Mesothelial cell of epicardium (in vitro differentiated cells): ENCODE data around the gene RNLS. TPM values are rescaled to one million over a fixed set of nuclear protein-coding genes. Genes with fewer than 3 reads are reported as not detected.

Source experiments
- DNase-seq, 2 experiments: peaks; one replicate each; pipeline ENCODE4 v3.0.0; 2021; ENCODE audit warnings: low spot score in 2 of 2; ENCODE audit not compliant: unreplicated experiment in 2 of 2
- H3K27ac Mint-ChIP-seq: 2 replicates; pipeline ENCODE4 v1.8.0; 2021; ENCODE audit warnings: mixed read lengths
- H3K27me3 Mint-ChIP-seq: 2 replicates; pipeline ENCODE4 v1.8.0; 2021; ENCODE audit warnings: low read depth, mixed read lengths
- H3K36me3 Mint-ChIP-seq: 2 replicates; pipeline ENCODE4 v1.8.0; 2021; ENCODE audit warnings: mixed read lengths
- H3K4me1 Mint-ChIP-seq: 2 replicates; pipeline ENCODE4 v1.8.0; 2021; ENCODE audit warnings: mixed read lengths
- H3K4me3 Mint-ChIP-seq: 2 replicates; pipeline ENCODE4 v1.8.0; 2021; ENCODE audit warnings: mild to moderate bottlenecking, moderate library complexity, mixed read lengths
- H3K9me3 Mint-ChIP-seq: 2 replicates; pipeline ENCODE4 v1.8.0; 2021; ENCODE audit warnings: mixed read lengths
- total RNA-seq: library from RNA; stranded (reverse); gene quantifications from 3 replicates; pipeline ENCODE4 v1.2.1, GENCODE V29; 2021
- TF ChIP-seq, protein P1 (sequence below): fragments of 200-600 bp; sonication (generic); IDR thresholded peaks from one replicate; pipeline ENCODE4 v1.5.0; 2021; ENCODE audit warnings: antibody characterized with exemption; ENCODE audit not compliant: unreplicated experiment

RNLS gene
- total RNA-seq, 1 donor from 2014 or later: 9.4 TPM

GRCh38 chr10:88399240-88399639 is 183.9 kb downstream of the RNLS start:
- H3K27ac Mint-ChIP-seq: no peak overlapping the region
- no peak overlapping the region for H3K4me3 Mint-ChIP-seq
- no peak for DNase-seq
- H3K27me3 Mint-ChIP-seq: no peaks in the 10 kb centered on the region
- peaks cover 26% of the 10 kb centered on the region for H3K36me3 Mint-ChIP-seq
- TF ChIP-seq, protein P1, sequence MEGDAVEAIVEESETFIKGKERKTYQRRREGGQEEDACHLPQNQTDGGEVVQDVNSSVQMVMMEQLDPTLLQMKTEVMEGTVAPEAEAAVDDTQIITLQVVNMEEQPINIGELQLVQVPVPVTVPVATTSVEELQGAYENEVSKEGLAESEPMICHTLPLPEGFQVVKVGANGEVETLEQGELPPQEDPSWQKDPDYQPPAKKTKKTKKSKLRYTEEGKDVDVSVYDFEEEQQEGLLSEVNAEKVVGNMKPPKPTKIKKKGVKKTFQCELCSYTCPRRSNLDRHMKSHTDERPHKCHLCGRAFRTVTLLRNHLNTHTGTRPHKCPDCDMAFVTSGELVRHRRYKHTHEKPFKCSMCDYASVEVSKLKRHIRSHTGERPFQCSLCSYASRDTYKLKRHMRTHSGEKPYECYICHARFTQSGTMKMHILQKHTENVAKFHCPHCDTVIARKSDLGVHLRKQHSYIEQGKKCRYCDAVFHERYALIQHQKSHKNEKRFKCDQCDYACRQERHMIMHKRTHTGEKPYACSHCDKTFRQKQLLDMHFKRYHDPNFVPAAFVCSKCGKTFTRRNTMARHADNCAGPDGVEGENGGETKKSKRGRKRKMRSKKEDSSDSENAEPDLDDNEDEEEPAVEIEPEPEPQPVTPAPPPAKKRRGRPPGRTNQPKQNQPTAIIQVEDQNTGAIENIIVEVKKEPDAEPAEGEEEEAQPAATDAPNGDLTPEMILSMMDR: no peak
- H3K9me3 Mint-ChIP-seq: peaks cover 53% of the 10 kb centered on the region
- H3K4me1 Mint-ChIP-seq: peaks cover 5% of the 10 kb centered on the region

GRCh38 chr10:88395677-88396076 is 187.4 kb downstream of the RNLS start:
- H3K9me3 Mint-ChIP-seq: peaks cover 53% of the 10 kb centered on the region
- no peak overlapping the region for H3K4me3 Mint-ChIP-seq
- TF ChIP-seq, protein P1: no peak
- DNase-seq: no peak
- peaks cover 8% of the 10 kb centered on the region for H3K4me1 Mint-ChIP-seq
- no peak overlapping the region for H3K27ac Mint-ChIP-seq
- H3K27me3 Mint-ChIP-seq: no peaks in the 10 kb centered on the region
- H3K36me3 Mint-ChIP-seq: peaks cover 27% of the 10 kb centered on the region

DNA sequence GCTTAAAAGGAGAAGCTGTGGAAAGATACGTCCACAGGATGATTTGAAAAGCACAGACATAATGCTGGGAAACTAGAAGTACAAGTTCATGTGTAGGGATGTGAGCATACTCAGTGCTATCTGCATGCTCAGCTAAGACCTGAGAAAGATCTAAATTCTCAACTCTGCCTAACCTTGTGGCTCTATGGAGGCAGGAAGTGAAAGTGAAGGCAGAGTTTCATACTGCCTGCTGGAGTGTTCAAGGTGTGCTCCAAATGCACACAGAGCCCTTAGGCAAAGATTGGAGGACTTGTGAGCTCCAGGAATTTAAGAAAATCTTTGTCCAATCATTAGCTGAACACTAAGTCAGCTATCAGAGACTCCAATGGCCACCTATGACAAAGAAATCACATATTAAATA is 190.9 kb downstream of the RNLS start:
- no peak overlapping the region for H3K27ac Mint-ChIP-seq
- no peak overlapping the region for H3K4me3 Mint-ChIP-seq
- H3K27me3 Mint-ChIP-seq: no peaks in the 10 kb centered on the region
- no peak for DNase-seq
- TF ChIP-seq, protein P1: no peak
- H3K36me3 Mint-ChIP-seq: peaks cover 10% of the 10 kb centered on the region
- H3K4me1 Mint-ChIP-seq: peaks cover 10% of the 10 kb centered on the region
- H3K9me3 Mint-ChIP-seq: peaks cover 21% of the 10 kb centered on the region

DNA sequence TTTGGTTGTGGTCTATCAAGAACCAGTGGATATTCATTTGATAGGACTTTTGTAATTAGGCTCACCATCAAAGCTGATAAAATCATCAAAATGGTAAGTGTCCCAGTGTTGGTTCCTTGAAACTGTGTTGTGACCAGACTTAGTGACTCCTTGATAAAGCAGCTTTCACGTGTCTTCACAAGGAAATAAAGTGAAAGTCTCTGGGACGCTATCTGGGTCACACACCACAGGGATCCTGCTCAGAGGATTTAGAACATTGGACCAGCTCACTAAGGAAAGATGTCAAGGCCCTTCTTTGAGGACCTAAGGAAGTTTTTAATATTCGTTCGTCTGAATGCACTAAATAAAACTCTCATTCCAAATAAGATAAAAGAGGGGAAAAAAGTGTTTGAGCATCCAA is 193.1 kb downstream of the RNLS start:
- Mint-ChIP-seq H3K36me3 (peaks cover 1% of the 10 kb centered on the region), H3K9me3 (no peaks in the 10 kb centered on the region), H3K27ac (no peak overlapping the region), H3K4me3 (no peak overlapping the region), H3K27me3 (no peaks in the 10 kb centered on the region), H3K4me1 (peaks cover 10% of the 10 kb centered on the region)
- no peak for DNase-seq
- TF ChIP-seq, protein P1: no peak

- TF ChIP-seq, protein P1: peak; percentile 55
- no peak overlapping the region for H3K4me3 Mint-ChIP-seq
- no peak for DNase-seq
- no peaks in the 10 kb centered on the region for H3K9me3 Mint-ChIP-seq
- H3K4me1 Mint-ChIP-seq: peaks cover 10% of the 10 kb centered on the region
- no peak overlapping the region for H3K27ac Mint-ChIP-seq
- peaks cover 1% of the 10 kb centered on the region for H3K36me3 Mint-ChIP-seq
- no peaks in the 10 kb centered on the region for H3K27me3 Mint-ChIP-seq
Observed at GRCh38 chr10:88389456-88389855, 193.7 kb downstream of the RNLS start.

DNA sequence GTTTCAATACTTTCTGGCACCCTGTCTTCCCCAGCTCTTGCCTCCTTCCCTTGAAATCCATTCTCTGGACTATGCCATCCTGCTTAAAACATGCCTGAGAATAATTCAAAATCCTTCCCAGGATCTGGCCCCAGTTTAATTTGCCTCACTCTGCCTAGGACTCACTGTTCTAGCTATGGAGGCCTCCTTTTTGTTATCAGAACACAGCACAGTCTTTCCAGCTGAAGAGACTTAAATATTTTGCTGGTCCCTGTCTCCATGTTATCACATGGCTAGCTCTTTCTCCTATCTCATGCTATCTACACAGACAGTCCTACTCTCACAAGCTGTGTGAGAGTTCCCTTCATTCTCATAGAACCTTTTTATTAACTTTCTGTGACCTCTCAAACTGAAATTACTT is 194.8 kb downstream of the RNLS start:
- H3K4me1 Mint-ChIP-seq: peaks cover 10% of the 10 kb centered on the region
- no peak overlapping the region for H3K4me3 Mint-ChIP-seq
- no peak for DNase-seq
- H3K9me3 Mint-ChIP-seq: peaks cover 2% of the 10 kb centered on the region
- H3K27me3 Mint-ChIP-seq: no peaks in the 10 kb centered on the region
- no peak overlapping the region for H3K27ac Mint-ChIP-seq
- peaks cover 2% of the 10 kb centered on the region for H3K36me3 Mint-ChIP-seq
- TF ChIP-seq, protein P1: no peak
